K562 (cell line): Measurements from ENCODE around the gene GINS3.

Experiments
- CBX8 ChIP-seq: fragments of 200-600 bp; sonication (generic); IDR thresholded peaks from 2 replicates; pipeline ENCODE4 v1.6.1; 2012; ENCODE audit warnings: borderline replicate concordance, mixed run types, low read depth, mild to moderate bottlenecking, moderate library complexity, mixed read lengths, low read length, control low read depth, inconsistent platforms; ENCODE audit not compliant: poor library complexity, severe bottlenecking; ENCODE audit errors: extremely low read depth
- DPF2 ChIP-seq: fragments of 450-650 bp; IDR thresholded peaks from 2 replicates; pipeline ENCODE4 v1.6.1; 2016
- TF ChIP-seq, protein P1 (sequence below): IDR thresholded peaks from 2 replicates; pipeline ENCODE4 v1.6.1; 2012; ENCODE audit warnings: low read depth, low read length, improper control_type of control experiment, borderline replicate concordance
- TF ChIP-seq, protein P2 (sequence below): sonication (generic); formaldehyde crosslinking; IDR thresholded peaks from 2 replicates; pipeline ENCODE4 v1.8.1; 2023; ENCODE audit warnings: mild to moderate bottlenecking, missing genetic modification reagents
- TF ChIP-seq, protein P3 (sequence below): fragments of 250-450 bp; sonication (Bioruptor Pico); IDR thresholded peaks from 2 replicates; pipeline ENCODE4 v1.8.0; 2022; ENCODE audit warnings: moderate library complexity, mild to moderate bottlenecking, inconsistent platforms
- TF ChIP-seq, protein P4 (sequence below): sonication (generic); formaldehyde crosslinking; IDR thresholded peaks from 2 replicates; pipeline ENCODE4 v1.8.0; 2022; ENCODE audit warnings: mild to moderate bottlenecking, missing genetic modification reagents

DNA sequence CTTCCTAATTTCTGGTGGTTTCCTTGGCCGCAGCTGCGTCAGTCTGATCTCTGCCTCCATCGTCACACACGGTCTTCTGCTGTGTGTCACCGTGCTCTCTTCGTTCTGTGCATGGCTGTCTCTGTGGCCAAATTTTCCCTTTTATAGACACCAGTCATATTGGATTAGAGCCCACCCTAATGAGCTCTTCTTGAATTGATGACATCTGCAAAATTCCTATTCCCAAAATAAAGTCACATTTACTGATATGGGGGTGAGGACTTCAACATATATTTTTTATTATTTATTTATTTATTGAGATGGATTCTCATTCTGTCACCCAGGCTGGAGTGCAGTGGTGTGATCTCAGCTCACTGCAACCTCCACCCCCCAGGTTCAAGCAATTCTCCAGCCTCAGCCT, 38.4 kb downstream of the GINS3 start:
- TF ChIP-seq, protein P1, sequence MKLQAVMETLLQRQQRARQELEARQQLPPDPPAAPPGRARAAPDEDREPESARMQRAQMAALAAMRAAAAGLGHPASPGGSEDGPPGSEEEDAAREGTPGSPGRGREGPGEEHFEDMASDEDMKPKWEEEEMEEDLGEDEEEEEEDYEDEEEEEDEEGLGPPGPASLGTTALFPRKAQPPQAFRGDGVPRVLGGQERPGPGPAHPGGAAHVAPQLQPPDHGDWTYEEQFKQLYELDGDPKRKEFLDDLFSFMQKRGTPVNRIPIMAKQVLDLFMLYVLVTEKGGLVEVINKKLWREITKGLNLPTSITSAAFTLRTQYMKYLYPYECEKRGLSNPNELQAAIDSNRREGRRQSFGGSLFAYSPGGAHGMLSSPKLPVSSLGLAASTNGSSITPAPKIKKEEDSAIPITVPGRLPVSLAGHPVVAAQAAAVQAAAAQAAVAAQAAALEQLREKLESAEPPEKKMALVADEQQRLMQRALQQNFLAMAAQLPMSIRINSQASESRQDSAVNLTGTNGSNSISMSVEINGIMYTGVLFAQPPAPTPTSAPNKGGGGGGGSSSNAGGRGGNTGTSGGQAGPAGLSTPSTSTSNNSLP: no peak
- TF ChIP-seq, protein P2, sequence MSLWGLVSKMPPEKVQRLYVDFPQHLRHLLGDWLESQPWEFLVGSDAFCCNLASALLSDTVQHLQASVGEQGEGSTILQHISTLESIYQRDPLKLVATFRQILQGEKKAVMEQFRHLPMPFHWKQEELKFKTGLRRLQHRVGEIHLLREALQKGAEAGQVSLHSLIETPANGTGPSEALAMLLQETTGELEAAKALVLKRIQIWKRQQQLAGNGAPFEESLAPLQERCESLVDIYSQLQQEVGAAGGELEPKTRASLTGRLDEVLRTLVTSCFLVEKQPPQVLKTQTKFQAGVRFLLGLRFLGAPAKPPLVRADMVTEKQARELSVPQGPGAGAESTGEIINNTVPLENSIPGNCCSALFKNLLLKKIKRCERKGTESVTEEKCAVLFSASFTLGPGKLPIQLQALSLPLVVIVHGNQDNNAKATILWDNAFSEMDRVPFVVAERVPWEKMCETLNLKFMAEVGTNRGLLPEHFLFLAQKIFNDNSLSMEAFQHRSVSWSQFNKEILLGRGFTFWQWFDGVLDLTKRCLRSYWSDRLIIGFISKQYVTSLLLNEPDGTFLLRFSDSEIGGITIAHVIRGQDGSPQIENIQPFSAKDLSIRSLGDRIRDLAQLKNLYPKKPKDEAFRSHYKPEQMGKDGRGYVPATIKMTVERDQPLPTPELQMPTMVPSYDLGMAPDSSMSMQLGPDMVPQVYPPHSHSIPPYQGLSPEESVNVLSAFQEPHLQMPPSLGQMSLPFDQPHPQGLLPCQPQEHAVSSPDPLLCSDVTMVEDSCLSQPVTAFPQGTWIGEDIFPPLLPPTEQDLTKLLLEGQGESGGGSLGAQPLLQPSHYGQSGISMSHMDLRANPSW (CRISPR knock-in tag): no peak
- TF ChIP-seq, protein P3, sequence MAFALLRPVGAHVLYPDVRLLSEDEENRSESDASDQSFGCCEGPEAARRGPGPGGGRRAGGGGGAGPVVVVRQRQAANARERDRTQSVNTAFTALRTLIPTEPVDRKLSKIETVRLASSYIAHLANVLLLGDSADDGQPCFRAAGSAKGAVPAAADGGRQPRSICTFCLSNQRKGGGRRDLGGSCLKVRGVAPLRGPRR (CRISPR knock-in tag): no peak
- TF ChIP-seq, protein P4, sequence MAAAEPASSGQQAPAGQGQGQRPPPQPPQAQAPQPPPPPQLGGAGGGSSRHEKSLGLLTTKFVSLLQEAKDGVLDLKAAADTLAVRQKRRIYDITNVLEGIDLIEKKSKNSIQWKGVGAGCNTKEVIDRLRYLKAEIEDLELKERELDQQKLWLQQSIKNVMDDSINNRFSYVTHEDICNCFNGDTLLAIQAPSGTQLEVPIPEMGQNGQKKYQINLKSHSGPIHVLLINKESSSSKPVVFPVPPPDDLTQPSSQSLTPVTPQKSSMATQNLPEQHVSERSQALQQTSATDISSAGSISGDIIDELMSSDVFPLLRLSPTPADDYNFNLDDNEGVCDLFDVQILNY (CRISPR knock-in tag): no peak
- no peak for TF ChIP-seq DPF2
- no peak for TF ChIP-seq CBX8
